HG03135 (cell line): ENCODE results near the gene ITGB1.
"Not testable (repeated sequence)": the region's sequence is repeated elsewhere in the genome, so short reads cannot be mapped to it uniquely, and the experiment has no call there.

ENCODE experiments used
- ATAC-seq: cut with Tn5 transposase; IDR thresholded peaks from one replicate; pipeline ENCODE4 v1.9.1; 2021; ENCODE audit warnings: mild to moderate bottlenecking, moderate library complexity; ENCODE audit not compliant: unreplicated experiment

The ITGB1 gene

DNA sequence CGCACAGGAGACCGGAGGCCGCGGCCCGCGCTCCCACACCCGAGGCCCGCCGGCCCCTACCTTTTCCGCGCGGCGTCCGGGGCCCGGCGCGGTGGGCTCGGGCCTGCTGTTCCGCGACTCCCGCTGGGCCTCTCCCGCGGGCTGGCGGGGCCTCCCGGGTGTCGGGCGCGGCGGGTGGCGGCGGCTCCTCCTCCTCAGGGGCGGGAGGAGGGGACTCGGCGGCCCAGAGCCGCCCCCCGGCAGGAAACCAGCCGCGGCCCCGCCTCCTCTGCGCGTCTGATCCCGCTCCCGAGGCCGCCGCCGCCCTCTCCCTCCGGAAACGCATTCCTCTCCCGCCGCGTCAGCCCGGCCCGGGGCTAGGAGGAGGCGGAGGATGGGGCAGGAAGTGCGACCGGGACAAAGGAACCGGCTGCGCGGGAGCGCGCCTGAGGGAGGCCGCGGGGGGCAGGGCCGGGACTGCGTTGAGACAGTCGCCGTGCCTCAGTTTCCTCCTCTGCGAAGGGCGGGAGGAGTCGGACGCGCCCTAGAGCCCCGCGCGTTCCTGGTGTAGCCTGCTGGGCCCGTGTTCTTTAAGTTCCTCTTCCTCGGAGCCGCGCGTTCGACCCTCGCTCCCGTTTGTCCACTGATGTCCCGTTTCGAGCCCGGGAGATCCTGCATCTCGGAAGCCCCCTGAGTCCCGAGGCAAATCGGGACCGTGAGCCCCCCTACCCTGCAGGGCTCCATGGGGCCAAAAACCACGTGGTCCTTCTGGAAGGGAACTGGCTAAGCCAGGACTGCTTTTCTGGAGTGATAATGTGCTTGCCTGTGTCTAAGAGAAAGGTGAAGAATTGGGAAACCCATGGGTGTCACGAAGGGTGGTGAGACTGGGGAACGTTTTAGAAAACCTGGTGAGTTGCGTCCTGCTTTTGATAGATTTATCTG, at the start of gene ITGB1:
Gene ITGB1, minus strand, starts transcription at position 146 of the 921 bp plus-strand sequence. CDS start 22,672 bp downstream, outside the sequence.
- peak; percentile 78 for ATAC-seq

DNA sequence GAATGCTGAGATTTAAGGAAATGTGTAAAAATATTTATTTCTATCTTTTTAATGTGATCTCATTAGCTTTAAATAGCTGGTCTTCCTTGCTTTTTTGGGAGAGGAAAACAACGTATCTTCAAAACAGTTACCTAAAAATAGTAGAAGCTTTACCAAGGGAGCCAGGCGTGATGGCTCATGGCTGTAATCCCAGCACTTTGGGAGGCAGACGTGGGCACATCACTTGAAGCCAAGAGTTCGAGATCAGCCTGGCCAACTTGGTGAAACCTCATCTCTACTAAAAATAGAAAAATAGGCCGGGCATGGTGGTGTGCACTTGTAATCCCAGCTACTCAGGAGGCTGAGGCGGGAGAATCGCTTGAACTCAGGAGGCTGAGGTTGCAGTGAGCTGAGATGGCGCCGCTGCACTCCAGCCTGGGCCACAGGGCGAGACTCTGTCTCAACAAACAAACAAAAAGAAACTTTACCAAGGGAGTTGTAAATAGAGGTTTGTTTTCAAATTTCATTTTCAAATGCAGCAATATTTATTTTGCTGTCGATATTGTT, 48.4 kb upstream of the ITGB1 start:
- ATAC-seq, result no peak

DNA sequence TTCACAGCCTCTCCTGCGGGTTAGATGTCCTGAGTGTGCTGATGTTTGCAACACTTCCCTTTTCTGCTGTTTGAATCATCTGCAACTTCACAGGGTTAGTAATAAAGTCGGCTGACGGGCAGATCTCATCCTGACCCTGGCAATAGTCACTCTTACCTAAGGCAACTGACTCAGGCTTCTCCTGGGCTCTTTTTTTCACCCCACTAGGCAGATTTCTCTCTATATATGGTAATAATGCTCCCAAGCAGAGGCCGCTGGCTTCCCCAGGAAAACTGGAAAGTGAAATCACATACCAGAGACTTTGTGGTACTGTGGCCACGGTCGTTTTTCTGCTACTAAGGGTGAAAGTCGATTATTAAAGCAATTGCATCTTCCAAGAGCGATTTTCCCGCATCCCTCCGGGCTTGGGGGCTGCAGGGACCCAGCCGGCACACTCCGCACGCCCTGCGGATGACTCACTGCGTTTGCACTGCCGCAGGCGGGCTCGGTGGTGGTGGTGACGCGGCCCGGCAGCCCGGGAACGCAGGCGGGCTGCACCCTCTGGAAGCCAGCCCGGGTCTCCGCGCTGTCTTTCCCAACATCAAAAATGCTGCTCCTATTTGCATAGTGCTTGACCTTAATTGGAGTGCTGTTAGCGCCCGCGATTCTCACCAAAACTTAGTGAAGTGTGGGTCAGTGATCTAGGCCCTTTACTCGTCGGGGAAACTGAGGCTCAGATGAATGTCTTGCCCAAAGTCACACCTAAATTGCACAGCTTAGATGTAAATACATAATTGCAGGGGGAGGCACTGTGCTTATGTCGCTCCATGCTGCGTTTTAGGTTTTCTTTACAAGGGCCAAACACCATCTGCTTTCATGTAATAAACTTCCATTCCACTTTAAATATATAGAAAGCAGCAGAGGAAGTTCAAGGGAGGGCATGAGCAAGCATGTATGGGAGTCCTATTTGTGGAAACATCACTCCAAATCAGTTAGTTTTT, 47.6 kb upstream of the ITGB1 start:
- peak; percentile 60 for ATAC-seq

DNA sequence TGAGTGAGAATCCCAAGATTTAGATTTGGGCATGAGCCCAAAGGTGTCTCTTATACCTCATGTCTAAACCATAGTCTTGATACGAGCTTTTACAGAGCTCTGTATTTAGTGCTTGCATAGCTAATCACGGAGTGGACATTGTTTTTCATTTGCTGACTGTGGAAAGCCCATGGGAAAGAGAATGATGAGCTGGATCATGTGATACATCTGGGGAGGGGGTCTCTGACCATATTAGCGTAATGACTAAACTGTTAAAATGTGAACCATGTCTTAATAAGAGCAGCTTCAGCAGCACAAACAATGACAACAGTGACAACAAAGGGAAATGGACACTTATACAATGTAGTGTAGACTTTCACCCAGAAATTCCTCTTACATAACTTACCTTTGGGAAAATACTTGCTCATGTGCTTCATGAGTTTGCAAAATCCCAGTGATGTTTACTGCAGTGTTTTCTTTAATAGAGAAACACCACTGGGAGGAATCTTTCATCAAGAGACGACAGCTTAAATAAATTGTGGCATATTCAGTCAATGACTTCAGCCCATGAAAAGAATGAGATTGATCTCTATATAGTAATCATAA, 44.0 kb upstream of the ITGB1 start:
- ATAC-seq, result no peak

DNA sequence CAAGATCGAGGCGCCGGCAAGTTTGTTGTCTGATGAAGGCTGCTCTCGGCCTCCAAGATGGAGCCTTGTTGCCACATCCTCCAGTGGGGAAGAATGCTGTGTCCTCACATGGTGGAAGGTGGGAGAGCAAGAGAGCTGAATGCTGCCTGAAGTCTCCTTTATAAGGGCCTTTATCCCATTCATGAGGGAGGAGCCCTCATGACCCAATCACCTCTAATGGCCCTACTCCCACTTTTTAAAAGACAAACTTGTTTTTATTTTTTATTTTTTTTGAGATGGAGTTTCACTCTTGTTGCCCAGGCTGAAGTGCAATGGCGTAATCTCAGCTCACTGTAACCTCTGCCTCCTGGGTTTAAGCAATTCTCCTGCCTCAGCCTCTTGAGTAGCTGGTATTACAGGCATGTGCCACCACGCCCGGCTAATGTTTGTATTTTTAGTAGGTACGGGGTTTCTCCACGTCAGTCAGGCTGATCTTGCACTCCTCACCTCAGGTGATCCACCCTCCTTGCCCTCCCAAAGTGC, 40.1 kb upstream of the ITGB1 start:
- ATAC-seq, result not testable (repeated sequence)

DNA sequence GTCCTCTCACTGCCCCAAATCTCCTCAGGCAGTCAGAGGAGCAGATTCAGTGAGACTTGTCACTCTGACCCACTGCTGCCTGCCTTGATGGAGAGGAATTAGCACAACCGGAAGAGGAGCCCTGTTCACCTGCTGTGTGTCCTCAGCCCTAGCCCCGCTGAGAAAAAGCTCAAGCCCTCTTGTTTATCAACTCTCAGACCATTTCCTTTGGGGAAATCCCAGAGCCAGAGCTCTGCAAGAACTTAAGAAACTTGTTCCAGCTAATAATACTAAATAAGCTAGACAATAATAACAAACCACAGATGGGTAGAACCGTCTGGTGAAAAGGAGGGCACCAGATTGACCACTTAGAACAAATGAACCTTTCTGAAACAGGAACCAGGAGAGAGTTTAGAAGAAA, 37.7 kb upstream of the ITGB1 start:
- peak; percentile 72 for ATAC-seq

DNA sequence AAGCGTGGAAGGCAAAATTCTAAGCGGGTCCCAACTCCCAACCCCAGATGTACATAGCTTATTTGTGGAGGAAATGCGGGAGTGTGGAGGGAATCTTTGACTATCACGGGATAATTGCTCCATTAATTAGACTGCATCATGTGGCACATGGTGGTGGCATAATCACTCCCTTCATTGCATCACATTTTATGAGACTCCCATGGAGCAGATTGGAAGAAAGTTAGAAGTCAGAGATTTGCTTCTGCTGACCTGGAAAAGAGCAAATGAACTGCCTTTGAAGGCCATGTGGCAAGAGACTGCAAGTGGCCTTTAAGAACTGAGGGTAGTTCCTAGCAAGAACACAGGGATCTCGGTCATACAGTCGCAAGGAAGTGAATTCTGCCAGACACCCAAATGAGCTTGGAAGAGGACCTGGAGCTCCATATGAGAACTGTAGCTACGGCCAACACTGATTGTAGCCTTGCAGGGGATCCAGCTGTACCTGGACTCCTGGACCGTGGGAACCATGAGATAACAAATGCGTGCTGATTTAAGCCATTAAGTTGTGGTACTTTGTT, 37.1 kb upstream of the ITGB1 start:
- ATAC-seq, result no peak

DNA sequence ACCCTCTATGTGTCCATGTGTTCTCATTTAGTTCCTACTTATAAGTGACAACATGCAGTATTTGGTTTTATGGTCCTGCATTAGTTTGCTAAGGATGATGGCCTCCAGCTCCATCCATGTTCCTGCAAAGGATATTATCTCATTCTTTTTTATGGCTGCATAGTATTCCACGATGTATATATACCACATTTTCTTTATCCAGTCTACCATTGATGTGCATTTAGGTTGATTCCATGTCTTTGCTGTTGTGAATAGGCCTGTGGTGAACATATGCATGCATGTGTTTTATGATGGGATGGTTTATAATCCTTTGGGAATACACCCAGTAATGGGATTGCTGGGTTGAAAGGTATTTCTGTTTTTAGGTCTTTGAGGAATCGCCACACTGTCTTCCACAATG, 36.6 kb upstream of the ITGB1 start:
- not testable (repeated sequence) for ATAC-seq

DNA sequence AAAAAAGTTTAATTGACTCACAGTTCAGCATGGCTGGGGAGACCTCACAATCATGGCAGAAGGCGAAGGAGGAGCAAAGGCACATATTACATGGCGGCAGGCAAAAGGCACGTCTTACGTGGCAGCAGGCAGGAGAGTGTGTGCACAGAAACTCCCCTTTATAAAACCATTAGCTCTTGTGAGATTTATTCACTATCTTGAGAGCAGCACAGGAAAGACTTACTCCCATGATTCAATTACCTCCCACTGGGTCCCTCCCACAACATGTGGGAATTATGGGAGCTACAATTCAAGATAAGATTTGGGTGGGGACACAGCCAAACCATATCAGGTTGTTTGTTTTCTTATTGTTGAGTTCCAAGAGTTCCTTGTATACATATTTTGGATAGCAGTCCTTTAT, 34.3 kb upstream of the ITGB1 start:
- not testable (repeated sequence) for ATAC-seq

DNA sequence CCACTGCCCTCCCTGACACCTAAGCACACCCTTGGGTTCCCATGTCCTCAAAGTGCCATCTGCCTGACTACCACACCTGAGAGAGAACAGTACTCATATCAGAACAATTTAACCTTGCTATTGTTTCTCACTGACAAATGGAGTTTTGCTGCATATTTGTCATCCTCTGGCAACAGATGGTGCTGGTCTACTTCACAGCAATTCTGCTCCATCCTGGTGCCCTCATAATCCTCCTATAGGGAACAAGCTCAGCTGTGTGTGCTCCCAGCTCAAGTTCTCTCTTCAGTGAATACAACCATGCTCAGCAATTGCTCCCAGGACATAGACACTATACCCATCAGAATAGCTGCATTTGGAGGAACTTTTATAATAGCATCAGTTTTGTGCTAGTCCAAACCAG, 32.8 kb upstream of the ITGB1 start:
- no peak for ATAC-seq

DNA sequence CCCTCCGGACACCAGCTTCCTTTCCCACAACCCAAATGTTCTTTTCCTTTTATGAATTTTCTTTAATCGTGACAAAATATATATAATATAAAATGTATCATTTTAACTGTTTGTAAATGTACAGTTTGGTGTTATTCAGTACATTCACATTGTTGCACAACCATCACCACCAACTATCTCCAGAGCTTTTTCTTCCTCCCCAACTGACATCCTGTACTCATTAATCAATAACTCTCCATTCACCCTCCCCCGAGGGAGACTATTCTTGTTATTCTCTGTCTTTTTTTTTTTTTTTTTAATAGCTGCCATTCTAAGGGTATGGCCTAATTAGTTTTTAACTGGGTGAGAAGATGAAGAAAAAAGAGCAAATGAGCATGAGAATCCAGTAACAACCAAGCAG, 30.6 kb upstream of the ITGB1 start:
- no peak for ATAC-seq

DNA sequence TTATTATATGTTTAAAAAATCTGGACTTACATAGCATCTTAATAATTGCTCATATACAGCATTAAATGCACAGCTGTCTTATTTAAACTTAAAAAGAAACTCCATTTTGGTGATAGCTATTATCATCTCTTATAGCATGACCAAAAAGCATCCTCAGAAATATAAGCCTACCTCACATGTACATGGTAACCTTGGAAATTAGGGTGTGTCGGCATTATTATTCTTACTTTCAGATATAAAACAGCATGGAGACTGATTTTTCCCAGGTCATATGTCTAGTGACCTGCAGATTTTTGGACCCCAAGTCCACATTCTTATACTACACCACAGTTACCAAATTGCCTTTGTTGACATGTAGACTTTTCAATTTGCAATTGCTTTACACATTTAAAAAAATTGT, 29.1 kb upstream of the ITGB1 start:
- ATAC-seq, result no peak

DNA sequence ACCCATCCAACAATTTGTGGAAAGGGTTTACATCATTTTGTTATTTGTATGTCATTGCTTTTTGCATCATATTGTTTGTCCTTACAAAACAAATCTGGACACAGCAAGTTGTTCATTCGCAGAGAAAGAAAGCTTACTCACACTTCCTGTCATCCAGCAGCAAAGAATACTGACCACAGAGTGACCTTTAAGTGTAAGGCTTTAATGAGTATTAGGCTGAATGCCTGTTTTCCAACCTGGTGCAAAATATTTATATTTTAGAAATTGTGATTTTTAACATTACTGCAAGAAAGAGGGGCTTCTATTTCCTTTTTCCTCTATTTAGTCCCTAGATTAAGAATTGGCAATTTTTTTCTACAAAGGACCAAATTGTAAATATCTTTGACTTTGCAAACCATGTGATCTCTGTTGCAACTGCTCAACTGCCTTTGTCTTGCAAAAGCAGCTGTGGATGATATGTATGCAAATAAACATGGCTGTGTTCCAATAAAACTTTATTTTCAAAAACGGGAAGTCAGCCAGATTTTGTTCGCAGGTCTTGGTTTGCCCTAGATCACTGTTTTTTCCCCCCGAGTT, 27.8 kb upstream of the ITGB1 start:
- no peak for ATAC-seq

DNA sequence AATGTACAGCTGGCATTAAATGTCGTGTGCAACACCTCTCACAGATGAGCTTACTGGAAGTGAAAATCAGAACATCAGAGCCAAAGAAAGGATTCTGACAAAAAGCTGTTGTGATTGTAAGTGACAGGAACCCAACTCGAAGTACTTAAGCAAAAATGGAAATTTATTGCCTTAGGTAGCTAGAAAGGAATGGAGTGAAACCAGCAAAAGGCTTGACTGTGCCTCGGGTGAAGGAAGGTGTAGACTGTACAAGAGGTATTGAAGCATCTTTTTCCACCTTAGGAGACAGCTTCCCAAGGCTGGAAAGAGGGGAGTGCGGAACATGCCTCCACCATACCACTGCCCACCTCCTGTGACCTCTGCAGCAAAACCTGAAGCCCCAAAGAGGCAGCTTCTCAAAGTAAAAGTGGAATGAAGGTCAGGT, 27.3 kb upstream of the ITGB1 start:
- no peak for ATAC-seq

DNA sequence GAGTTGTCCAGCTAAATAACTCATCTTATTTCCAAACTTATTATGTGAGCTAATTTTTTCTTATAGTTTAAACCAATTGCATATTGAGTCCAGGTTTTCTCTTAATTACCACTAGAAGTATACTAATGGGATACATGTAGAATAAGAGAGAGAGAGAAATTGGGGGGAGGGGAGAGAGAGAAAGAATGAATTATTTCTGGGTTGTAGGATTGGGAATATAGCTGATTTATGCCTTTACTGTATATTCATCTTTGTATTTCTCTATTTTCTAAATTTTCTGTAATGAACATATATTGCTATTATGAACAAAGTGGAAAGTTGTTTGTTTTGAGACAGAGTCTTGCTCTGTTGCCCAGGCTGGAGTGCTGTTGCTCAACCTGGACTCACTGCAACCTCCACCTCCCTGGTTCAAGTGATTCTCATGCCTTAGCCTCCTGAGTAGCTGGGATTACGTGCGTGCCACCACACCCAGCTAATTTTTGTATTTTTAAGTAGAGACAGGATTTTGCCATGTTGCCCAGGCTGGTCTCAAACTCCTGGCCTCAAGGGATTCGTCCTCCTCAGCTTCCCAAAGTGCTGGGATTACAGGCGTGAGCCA, 26.1 kb upstream of the ITGB1 start:
- ATAC-seq, result no peak

DNA sequence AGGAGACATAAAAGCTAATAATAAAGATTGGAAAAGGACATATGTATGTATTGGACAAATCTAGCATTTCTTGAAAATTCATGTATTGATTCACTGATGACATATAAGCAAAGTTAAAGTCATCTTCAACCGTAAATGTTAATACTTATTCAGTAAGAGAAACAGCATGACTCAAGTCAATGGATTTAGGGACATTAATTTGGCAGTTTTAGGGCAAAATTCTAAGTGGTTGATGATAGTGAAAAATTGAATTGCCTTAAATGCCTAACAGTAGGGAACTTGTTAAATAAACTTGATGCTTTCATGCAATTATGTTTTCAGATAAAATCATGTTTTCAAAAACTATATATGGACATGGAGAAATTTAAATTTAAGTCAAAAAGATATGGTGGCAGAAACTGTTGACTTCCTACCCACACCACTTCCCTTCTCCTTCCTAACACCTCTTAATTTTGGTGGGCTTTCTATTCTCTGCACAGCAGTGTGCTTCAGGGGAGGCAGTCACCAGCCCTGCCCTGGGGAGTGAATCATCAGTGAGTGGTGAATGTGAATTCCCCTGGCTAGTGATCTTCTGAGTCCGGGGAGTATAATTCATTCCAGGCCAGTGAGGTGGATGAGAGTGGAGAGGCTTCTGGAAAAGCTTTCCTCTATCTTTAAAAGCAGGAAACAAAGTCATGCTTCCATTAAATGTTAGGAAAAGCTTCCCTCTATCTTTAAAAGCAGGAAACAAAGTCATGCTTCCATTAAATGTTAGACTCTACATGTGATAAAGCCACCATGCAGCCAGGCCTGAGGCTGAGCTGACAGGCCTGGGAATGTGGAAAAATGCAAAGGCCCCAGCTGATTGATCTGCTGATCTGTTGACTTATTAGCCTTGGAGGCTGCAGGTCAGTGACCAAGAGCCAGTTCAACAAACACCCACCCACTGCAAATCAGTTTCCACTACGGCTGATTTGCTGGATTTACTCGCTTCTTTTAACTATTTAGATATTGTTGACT, 25.2 kb upstream of the ITGB1 start:
- no peak for ATAC-seq

DNA sequence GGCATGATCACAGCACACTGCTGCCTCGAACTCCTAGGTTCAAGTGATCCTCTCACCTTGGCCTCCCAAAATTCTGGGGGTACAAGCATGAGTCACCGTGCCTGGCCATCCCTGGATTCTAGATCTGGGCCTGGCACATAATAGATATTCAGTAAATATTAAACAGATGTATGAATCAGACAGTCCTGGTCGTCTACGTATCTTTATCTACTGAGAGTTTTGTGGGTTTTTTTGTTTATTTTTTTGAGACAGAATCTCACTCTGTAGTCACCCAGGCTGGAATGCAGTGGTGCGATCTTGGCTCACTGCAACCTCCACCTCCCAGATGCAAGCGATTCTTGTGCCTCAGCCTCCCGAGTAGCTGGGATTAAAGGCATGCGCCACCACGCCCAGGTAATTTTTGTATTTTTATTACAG, 24.3 kb upstream of the ITGB1 start:
- no peak for ATAC-seq

DNA sequence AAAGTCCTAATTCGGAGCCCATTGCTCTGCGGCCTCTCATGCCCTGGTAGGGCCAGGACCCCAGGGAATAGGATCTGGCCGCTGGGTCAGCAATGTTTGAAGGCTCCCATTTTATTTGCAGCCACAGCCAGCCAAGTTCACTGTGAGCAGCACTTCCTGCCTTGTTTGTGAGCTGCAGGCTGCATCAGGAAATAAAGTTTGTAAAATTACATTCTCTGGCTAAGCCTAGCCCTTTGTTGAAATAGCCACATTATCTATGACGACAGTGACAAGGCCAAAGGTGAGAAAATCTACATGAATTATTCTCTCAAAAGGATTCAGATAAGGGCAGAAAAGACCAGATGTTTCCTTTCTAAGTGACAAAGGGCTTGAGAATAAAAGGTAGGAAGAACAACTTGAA, 23.7 kb upstream of the ITGB1 start:
- no peak for ATAC-seq
